ENCODE measurements around the gene TPD52L2.
"Not testable (repeated sequence)": the region's sequence is repeated elsewhere in the genome, so short reads cannot be mapped to it uniquely, and the experiment has no call there.

The TPD52L2 gene

GRCh38 chr20:63878899-63879663 is 14.0 kb downstream of the TPD52L2 start:
- DNase-seq (ENCODE audit: low spot score) = no peak

- not testable (repeated sequence) for DNase-seq (ENCODE audit: low spot score)
Measured at GRCh38 chr20:63880901-63881300, 15.8 kb downstream of the TPD52L2 start.

- DNase-seq (ENCODE audit: low spot score) = no peak
Measured at GRCh38 chr20:63881451-63882226, 16.6 kb downstream of the TPD52L2 start.

- no peak for DNase-seq (ENCODE audit: low spot score)
Measured at GRCh38 chr20:63882257-63883200, 17.5 kb downstream of the TPD52L2 start.

GRCh38 chr20:63883201-63883593 is 18.1 kb downstream of the TPD52L2 start:
- no peak for DNase-seq (ENCODE audit: low spot score)

GRCh38 chr20:63884506-63885263 is 19.6 kb downstream of the TPD52L2 start:
- DNase-seq (ENCODE audit: low spot score) = no peak

GRCh38 chr20:63885264-63886053 is 20.4 kb downstream of the TPD52L2 start:
- DNase-seq (ENCODE audit: low spot score) = no peak

- no peak for DNase-seq (ENCODE audit: low spot score)
Measured at GRCh38 chr20:63886054-63886419, 21.0 kb downstream of the TPD52L2 start.

GRCh38 chr20:63886921-63887320 is 21.9 kb downstream of the TPD52L2 start:
- no peak for DNase-seq (ENCODE audit: low spot score)

- DNase-seq (ENCODE audit: low spot score) = no peak
Measured at GRCh38 chr20:63889241-63890200, 24.5 kb downstream of the TPD52L2 start.

- no peak for DNase-seq (ENCODE audit: low spot score)
Measured at GRCh38 chr20:63890201-63890576, 25.1 kb downstream of the TPD52L2 start.

GRCh38 chr20:63890616-63891015 is 25.5 kb downstream of the TPD52L2 start:
- DNase-seq (ENCODE audit: low spot score) = no peak

- no peak for DNase-seq (ENCODE audit: low spot score)
Measured at GRCh38 chr20:63891061-63892002, 26.3 kb downstream of the TPD52L2 start.

GRCh38 chr20:63892402-63892801 is 27.3 kb downstream of the TPD52L2 start:
- DNase-seq (ENCODE audit: low spot score) = no peak

- no peak for DNase-seq (ENCODE audit: low spot score)
Measured at GRCh38 chr20:63893999-63894357, 28.9 kb downstream of the TPD52L2 start.

- peak; percentile 100 for DNase-seq (ENCODE audit: low spot score)
Measured at GRCh38 chr20:63894358-63895201, 29.5 kb downstream of the TPD52L2 start, which contains the start of gene DNAJC5. TSS of gene DNAJC5 (plus strand) at chr20:63895126. CDS start at chr20:63928346, 33,220 bp downstream.

GRCh38 chr20:63895202-63895951 is 30.3 kb downstream of the TPD52L2 start:
- DNase-seq (ENCODE audit: low spot score) = no peak
